Activated CD8-positive, alpha-beta T cell treated with anti-CD3 and anti-CD28 coated beads, Interleukin-2, amount 10 ng/mL, durations not matched to agents 7 days and 5 days (primary cell): ENCODE results near the gene LRMDA. TPM values are rescaled to one million over a fixed set of nuclear protein-coding genes. Genes with fewer than 3 reads are reported as not detected.
"Not testable (repeated sequence)": the region's sequence is repeated elsewhere in the genome, so short reads cannot be mapped to it uniquely, and the experiment has no call there.

ENCODE experiments used
- ATAC-seq: fragments of 150-1000 bp; cut with Tn5 transposase; one replicate; pipeline ENCODE4 v1.10.0; 2021; ENCODE audit warnings: moderate library complexity
- CTCF ChIA-PET: fragments of 350-600 bp; sonication (Branson Sonifier 250); formaldehyde crosslinking; loops from one replicate; lab custom pipeline; 2021; ENCODE audit warnings: antibody characterized with exemption; lab: Charles Lee
- POLR2A ChIA-PET: fragments of 350-600 bp; sonication (Branson Sonifier 250); formaldehyde crosslinking; loops from one replicate; lab custom pipeline; 2021; ENCODE audit warnings: antibody characterized with exemption; lab: Charles Lee
- DNase-seq: peaks from one replicate; pipeline ENCODE4 v3.0.0-alpha.2; 2020
- H3K27ac Mint-ChIP-seq: one replicate; pipeline ENCODE4 v1.8.0; 2021; ENCODE audit warnings: mild to moderate bottlenecking, mixed read lengths
- H3K27me3 Mint-ChIP-seq: one replicate; pipeline ENCODE4 v1.8.0; 2021; ENCODE audit warnings: low read depth, mixed read lengths
- H3K36me3 Mint-ChIP-seq: one replicate; pipeline ENCODE4 v1.8.0; 2021; ENCODE audit warnings: low read depth, mixed read lengths
- H3K4me1 Mint-ChIP-seq: one replicate; pipeline ENCODE4 v1.8.0; 2021; ENCODE audit warnings: low read depth, mixed read lengths
- H3K4me3 Mint-ChIP-seq: one replicate; pipeline ENCODE4 v1.8.0; 2021; ENCODE audit warnings: mild to moderate bottlenecking, mixed read lengths
- H3K9me3 Mint-ChIP-seq: one replicate; pipeline ENCODE4 v1.8.0; 2022; ENCODE audit warnings: mixed read lengths; ENCODE audit not compliant: insufficient read depth
- total RNA-seq, 2 experiments: library from RNA; stranded (reverse); gene quantifications; one replicate each; pipeline ENCODE4 v1.2.3, GENCODE V29; 2021

The LRMDA gene
- total RNA-seq, 2 experiments from 2014 or later: not detected

DNA sequence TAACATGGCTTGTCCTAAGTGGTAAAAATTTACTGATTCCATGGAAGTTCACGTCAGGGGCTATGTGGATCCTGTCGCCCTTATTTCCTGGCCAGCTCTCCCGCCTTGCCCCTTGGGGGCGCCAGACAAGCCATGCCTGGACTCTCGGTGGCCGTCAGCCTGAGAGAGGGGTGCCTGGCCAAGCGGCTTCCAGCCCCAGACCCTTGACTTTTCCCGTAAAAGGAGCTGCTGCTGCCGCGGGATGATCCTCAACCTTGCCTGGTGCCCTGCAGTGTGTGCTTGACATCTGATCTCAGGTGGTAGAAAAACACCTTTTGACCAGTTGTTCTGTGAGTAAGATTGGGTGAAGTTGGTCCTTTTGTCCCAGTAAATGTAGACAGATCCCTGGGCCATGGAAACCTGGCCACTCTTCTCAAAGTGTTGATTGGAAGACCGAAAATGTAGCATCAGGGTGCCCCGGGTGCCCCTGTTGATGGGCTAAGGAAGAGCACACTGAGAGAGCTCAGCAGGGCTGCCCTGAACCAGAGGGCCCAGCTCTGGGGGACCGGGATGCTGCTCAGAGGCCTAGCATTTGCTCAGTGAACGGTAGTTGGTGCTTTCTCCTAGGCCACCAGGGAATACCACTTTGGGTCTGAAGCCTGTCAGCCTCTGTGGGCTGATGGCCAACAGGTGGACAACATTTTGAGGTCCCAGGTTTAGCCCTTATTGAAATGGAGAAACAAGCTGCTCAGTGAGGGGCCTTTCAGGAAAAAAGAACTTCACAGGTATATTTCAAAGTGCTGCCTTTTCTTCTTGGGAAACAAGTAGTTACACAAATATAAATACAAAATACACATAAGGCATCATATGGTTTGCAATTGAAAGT, 162.5 kb downstream of the LRMDA start:
- Mint-ChIP-seq H3K9me3 (no peaks in the 10 kb centered on the region), H3K27ac (no peak overlapping the region), H3K36me3 (no peaks in the 10 kb centered on the region), H3K4me1 (no peaks in the 10 kb centered on the region), H3K27me3 (no peaks in the 10 kb centered on the region), H3K4me3 (no peak overlapping the region)
- no peak for ATAC-seq
- DNase-seq: no peak
- CTCF ChIA-PET: no interaction called here
- POLR2A ChIA-PET: no interaction called here

DNA sequence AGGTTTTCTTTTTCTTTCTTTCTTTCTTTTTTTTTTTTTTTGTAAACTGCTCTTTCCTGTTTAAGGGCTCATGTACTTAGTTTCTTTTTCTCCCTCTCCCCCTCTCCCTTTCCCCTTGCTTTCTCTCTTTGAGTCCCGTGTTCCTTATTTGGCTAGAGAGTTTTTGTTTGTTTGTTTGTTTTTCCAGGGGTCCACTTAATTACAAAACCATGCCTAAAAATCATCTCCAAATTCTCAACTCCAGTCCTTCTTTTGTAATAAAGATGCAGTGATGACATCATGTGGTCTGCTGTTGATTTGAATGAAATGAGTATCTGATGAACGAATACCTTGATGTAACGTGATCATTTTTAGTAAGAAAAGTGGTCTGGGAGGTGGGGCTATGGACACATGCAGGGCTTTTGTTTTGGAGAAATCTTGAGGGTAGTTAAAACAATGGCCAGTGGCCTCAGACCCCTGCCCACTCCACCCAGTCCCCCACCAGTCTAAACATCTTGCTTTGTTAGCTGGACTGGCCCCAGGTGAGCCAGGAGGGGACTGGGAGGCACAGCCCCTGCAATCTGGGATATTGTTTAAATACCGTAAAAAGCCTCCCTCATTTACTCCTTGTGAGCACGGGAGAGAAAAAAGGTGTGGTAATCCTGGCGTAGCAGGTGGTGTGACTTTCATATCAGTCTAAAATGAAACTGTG, 165.7 kb downstream of the LRMDA start:
- no peak for ATAC-seq
- Mint-ChIP-seq H3K4me3 (no peak overlapping the region), H3K27me3 (no peaks in the 10 kb centered on the region), H3K36me3 (no peaks in the 10 kb centered on the region), H3K9me3 (no peaks in the 10 kb centered on the region), H3K27ac (no peak overlapping the region), H3K4me1 (no peaks in the 10 kb centered on the region)
- POLR2A ChIA-PET: no interaction called here
- DNase-seq: no peak
- CTCF ChIA-PET: no interaction called here

DNA sequence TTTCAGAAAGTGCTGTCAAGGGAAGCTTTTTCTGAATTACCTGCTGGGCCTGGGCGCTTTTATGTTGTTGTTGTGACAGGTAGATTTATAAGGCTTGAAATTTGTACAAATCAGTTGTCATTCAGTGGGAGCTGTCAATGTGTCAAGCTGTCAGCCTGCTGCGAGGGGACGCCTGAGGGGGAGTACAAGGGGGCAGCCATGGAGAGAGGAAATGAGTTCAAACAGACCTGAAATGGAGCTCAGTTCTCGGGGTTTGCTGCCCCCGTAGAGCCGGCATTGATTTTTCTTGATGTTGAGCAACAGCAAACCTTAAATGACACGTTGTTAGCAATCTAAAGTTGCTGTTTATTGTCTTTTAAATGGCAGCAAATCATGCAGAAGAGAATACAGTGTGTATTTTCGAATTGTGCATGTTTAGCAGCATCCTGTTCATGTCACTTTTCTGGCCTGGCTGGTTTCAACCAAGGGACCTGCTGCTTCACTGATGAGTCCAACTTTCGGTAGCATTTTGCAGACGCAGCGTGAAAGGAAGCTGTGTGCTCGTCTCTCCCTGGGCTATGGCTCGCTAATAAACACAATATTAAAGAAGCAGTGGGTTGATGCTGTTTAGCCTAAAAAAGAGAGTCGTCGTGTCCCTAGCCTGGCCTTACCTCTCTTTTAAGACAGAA, 166.5 kb downstream of the LRMDA start:
- no peaks in the 10 kb centered on the region for H3K36me3 Mint-ChIP-seq
- no peaks in the 10 kb centered on the region for H3K9me3 Mint-ChIP-seq
- H3K27me3 Mint-ChIP-seq: no peaks in the 10 kb centered on the region
- DNase-seq (no peak), ATAC-seq (no peak)
- H3K27ac Mint-ChIP-seq: no peak overlapping the region
- no peak overlapping the region for H3K4me3 Mint-ChIP-seq
- CTCF ChIA-PET: no interaction called here
- POLR2A ChIA-PET: no interaction called here
- H3K4me1 Mint-ChIP-seq: no peaks in the 10 kb centered on the region

DNA sequence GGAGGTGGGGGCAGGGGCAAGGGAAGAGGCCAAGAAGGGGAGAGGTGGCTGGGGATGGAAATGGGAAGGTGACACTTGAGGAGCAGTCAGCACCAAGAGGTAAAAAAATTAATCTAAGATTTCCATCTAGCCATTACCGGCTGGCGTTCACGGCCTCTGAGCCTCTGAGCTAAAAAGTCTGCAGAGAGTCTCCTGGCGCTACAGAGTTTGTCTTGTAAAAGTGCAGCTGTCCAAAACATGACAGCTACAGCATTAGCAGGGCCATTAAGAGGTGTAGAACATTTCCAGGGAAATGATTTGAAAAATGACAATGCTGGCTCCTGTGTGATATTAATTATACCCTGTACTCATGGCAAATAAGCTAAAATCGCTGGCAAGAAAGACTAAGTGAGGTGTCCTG, 167.6 kb downstream of the LRMDA start:
- ATAC-seq (no peak), DNase-seq (no peak)
- Mint-ChIP-seq H3K27me3 (no peaks in the 10 kb centered on the region), H3K4me1 (no peaks in the 10 kb centered on the region), H3K36me3 (no peaks in the 10 kb centered on the region), H3K27ac (no peak overlapping the region), H3K9me3 (no peaks in the 10 kb centered on the region), H3K4me3 (no peak overlapping the region)
- ChIA-PET POLR2A (no interaction called here), CTCF (no interaction called here)

DNA sequence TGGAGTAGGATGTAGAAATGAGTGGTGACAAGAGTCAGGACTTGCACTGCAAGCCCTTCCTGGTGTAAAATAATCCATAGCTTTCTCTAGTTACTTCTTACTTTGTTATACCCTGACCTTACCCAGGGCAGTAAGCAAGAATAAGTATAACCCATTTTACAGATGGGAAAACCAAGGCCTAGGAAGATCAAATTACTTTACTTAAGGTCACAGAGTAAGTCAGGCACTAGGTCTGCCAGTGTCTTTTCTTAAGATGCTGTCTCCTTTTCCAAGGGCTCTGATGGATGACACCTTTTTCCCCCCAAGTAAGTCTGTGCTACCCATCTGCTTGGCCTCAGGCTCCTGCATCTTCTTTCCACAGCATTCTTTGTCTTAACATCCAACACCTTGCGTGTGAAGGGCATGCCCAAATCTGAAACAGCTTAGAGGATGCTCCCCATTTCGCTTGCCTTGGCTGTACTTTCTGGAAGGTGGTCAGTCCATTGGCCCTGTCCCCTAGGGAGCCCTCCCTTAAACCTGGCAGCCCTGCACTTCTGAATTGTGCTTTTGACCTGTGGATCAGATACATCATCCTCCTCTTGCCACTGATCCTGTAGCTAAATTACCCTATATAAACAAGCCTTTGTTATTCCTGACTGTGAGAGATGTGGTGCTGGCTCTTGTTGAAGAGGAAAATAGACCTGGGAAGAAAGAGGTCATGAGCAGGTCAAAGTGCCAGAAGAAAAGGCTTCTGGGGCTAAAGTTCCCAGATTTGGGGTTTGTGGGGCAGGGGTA, 168.6 kb downstream of the LRMDA start:
- no peak overlapping the region for H3K27ac Mint-ChIP-seq
- no peaks in the 10 kb centered on the region for H3K36me3 Mint-ChIP-seq
- ATAC-seq (no peak), DNase-seq (no peak)
- no peak overlapping the region for H3K4me3 Mint-ChIP-seq
- ChIA-PET POLR2A (no interaction called here), CTCF (no interaction called here)
- no peaks in the 10 kb centered on the region for H3K9me3 Mint-ChIP-seq
- no peaks in the 10 kb centered on the region for H3K4me1 Mint-ChIP-seq
- no peaks in the 10 kb centered on the region for H3K27me3 Mint-ChIP-seq

DNA sequence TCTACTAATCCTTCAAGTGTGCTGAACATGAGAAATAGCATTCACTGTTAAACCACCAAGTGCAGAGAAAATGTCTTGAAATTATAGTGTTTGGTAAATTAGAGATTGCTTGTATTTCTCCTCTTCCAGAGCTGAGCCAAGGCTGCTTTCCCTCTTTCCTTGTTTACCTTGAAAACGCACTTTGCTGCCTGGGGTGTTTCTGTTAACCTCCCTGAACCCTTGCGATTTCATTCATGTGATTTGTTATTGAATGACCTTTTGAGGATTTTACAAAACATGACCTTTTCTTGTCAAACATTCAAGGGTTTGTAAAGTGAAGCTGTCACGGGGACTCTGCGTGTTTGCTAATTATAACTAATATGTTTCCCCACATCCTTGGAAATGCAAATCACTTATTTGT, 169.4 kb downstream of the LRMDA start:
- Mint-ChIP-seq H3K27me3 (no peaks in the 10 kb centered on the region), H3K4me3 (no peak overlapping the region), H3K27ac (no peak overlapping the region), H3K4me1 (no peaks in the 10 kb centered on the region), H3K36me3 (no peaks in the 10 kb centered on the region), H3K9me3 (no peaks in the 10 kb centered on the region)
- ATAC-seq (no peak), DNase-seq (no peak)
- POLR2A ChIA-PET: no interaction called here
- CTCF ChIA-PET: no interaction called here

DNA sequence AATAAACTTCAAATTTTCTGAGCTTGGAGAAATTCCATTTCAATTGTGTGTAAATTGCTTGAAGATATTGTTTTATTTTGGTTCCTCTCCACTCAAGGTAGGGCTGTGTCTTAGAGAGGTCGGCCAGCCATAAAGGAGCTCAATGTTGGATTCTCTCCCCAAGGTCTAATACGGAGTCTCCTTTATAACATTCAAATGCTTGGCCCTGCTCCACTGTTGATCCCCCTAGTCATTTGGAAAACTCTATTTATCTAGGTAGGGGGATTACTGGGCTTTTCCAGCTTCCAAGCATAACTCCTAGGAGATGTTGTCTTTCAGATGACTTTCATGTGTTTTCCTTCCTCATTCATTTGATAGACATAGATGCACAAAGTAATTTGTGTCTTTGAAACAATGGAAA, 170.9 kb downstream of the LRMDA start:
- Mint-ChIP-seq H3K27ac (no peak overlapping the region), H3K4me1 (no peaks in the 10 kb centered on the region), H3K9me3 (no peaks in the 10 kb centered on the region), H3K36me3 (no peaks in the 10 kb centered on the region), H3K4me3 (no peak overlapping the region), H3K27me3 (no peaks in the 10 kb centered on the region)
- ChIA-PET POLR2A (no interaction called here), CTCF (no interaction called here)
- no peak for ATAC-seq
- DNase-seq: no peak

DNA sequence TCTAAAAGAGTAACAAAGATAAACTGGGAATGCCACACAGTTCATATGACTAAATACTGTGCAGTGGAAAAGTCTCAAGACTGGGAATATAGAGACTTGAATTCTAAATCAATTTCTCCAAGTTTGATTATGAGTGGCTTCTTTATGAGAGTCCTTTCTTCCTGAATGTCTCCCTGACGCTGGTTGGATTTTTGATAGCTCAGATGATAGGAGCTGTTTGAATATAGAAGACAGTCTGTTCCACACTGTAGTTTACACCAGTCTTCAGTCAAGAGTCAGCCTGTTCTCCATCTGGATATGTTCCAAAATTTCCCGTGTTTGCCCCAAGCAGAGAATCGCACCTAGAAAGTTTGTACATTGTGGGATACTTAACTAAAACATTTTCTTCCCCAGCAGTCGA, 173.7 kb downstream of the LRMDA start:
- CTCF ChIA-PET: no interaction called here
- ATAC-seq: no peak

DNA sequence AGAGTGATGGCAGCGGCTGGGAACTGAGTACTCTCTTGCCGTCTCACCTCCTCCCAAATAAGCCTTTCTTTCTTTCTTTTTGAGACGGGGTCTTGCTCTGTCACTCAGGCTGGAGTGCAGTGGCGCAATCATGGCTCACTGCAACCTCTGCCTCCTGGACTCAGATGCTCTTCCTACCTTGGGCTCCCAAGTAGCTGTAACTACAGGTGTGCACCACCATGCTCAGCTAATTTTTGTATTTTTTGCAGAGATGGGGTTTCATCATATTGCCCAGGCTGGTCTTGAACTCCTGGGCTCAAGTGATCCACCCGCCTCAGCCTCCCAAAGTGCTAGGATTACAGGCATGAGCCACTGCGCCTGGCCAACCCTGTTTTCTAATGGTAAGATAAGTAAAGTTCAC, 174.4 kb downstream of the LRMDA start:
- H3K27ac Mint-ChIP-seq, H3K36me3 Mint-ChIP-seq, POLR2A ChIA-PET, ATAC-seq, H3K4me3 Mint-ChIP-seq, H3K27me3 Mint-ChIP-seq, CTCF ChIA-PET, DNase-seq, H3K9me3 Mint-ChIP-seq, H3K4me1 Mint-ChIP-seq: not testable (repeated sequence)

More for the DNA sequence above, 173.7 kb downstream of the LRMDA start:
- H3K4me3 Mint-ChIP-seq: no peak overlapping the region
- no peaks in the 10 kb centered on the region for H3K27me3 Mint-ChIP-seq
- no peaks in the 10 kb centered on the region for H3K36me3 Mint-ChIP-seq
- no peaks in the 10 kb centered on the region for H3K9me3 Mint-ChIP-seq
- no peaks in the 10 kb centered on the region for H3K4me1 Mint-ChIP-seq
- no peak for DNase-seq
- POLR2A ChIA-PET: no interaction called here
- no peak overlapping the region for H3K27ac Mint-ChIP-seq

DNA sequence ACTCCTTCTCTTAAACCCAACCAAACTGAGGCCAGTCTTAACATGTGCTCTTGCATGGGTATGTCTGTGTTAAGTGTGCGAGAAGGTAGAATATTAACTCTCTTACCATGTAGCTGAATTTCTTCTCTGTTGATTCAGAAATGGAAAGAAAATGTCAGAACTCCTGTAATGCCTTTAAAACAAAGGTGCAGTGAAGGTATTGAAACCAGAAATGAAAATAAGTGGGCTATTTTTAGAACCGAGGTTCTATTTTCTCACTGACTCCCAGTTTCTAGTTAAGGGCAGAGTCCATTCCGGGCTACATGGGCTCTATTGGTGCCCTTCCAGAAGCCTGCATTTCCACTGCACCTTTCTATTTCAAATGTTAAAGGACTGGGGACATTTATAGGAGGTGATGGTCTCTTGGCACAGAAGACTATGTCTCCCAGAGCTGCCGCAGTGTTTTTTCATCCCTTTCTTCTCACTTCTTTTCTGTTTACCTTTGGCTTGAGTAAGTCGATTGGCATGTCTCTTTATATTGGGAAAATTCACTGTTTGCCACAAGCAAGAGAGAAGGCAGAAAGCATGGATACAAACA, 174.9 kb downstream of the LRMDA start:
- no peak for DNase-seq
- Mint-ChIP-seq H3K4me3 (no peak overlapping the region), H3K36me3 (no peaks in the 10 kb centered on the region), H3K27me3 (no peaks in the 10 kb centered on the region), H3K27ac (no peak overlapping the region), H3K9me3 (no peaks in the 10 kb centered on the region), H3K4me1 (no peaks in the 10 kb centered on the region)
- no peak for ATAC-seq
- CTCF ChIA-PET: no interaction called here
- POLR2A ChIA-PET: no interaction called here

DNA sequence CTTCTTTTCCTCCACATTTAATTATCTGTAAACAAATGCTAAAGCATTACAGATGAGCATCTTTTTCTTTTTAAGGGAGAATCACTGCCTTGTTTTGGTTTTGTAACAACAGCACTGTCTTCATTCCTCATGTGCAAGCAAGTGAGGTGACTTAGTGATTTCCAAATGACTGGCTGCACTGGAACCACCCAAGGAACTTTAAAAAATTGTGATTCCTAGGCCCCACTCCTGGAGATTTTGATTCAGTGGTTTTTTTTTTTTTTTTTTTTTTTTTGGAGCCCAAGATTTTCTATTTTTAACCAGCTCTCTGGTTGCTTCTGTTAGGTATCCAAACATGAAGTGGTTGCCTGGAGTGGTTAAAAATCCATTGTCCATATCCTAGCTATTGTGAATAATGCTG, 176.2 kb downstream of the LRMDA start:
- CTCF ChIA-PET: no interaction called here
- H3K27me3 Mint-ChIP-seq: no peaks in the 10 kb centered on the region
- H3K4me3 Mint-ChIP-seq: no peak overlapping the region
- POLR2A ChIA-PET: no interaction called here
- no peaks in the 10 kb centered on the region for H3K9me3 Mint-ChIP-seq
- H3K4me1 Mint-ChIP-seq: no peaks in the 10 kb centered on the region
- DNase-seq (no peak), ATAC-seq (no peak)
- H3K36me3 Mint-ChIP-seq: no peaks in the 10 kb centered on the region
- no peak overlapping the region for H3K27ac Mint-ChIP-seq
